Esophagus mucosa (tissue), 1 donor: Measurements from ENCODE around the gene ZNF681. TPM values are rescaled to one million over a fixed set of nuclear protein-coding genes. Genes with fewer than 3 reads are reported as not detected.
A peak's percentile ranks its signal among the peaks of the same experiment; 100 is the strongest.
"Not testable (repeated sequence)": the region's sequence is repeated elsewhere in the genome, so short reads cannot be mapped to it uniquely, and the experiment has no call there.

Experiments used
- ATAC-seq: fragments of 200-7000 bp; cut with Tn5 transposase; one replicate; pipeline ENCODE4 v1.9.1; 2020
- total RNA-seq: library from RNA; stranded (reverse); gene quantifications from one replicate; pipeline ENCODE4 v1.2.4, GENCODE V29; 2023
- donor health status: DM: yes; HTN: yes; CAD: no.

ZNF681 gene
- total RNA-seq, 1 donor from 2014 or later: 1.5 TPM

- ATAC-seq: no peak
Observed at GRCh38 chr19:23772675-23773063, 14.0 kb upstream of the ZNF681 start.

- ATAC-seq: peak; percentile 40
Observed at GRCh38 chr19:23771761-23772674, 13.3 kb upstream of the ZNF681 start.

- peak; percentile 10 for ATAC-seq
Observed at GRCh38 chr19:23771316-23771715, 12.6 kb upstream of the ZNF681 start.

GRCh38 chr19:23770672-23771250 lies 12.1 kb upstream of the ZNF681 start:
- no peak for ATAC-seq

GRCh38 chr19:23769691-23770468 lies 11.2 kb upstream of the ZNF681 start:
- peak; percentile 83 for ATAC-seq

GRCh38 chr19:23766951-23767350 lies 8.3 kb upstream of the ZNF681 start:
- no peak for ATAC-seq

GRCh38 chr19:23764781-23765180 lies 6.1 kb upstream of the ZNF681 start:
- ATAC-seq: no peak

GRCh38 chr19:23762884-23763711 lies 4.4 kb upstream of the ZNF681 start:
- peak; percentile 92 for ATAC-seq

GRCh38 chr19:23762548-23762883 lies 3.8 kb upstream of the ZNF681 start:
- no peak for ATAC-seq

GRCh38 chr19:23760326-23760725 lies 1.6 kb upstream of the ZNF681 start:
- ATAC-seq: not testable (repeated sequence)

GRCh38 chr19:23743633-23744232 lies 15.0 kb downstream of the ZNF681 start:
- ATAC-seq: not testable (repeated sequence)

GRCh38 chr19:23730729-23731465 lies 27.8 kb downstream of the ZNF681 start:
- ATAC-seq: not testable (repeated sequence)

- peak; percentile 55 for ATAC-seq
Observed at GRCh38 chr19:23724161-23724560, 34.5 kb downstream of the ZNF681 start.

GRCh38 chr19:23718802-23719201 lies 39.9 kb downstream of the ZNF681 start:
- ATAC-seq: no peak

GRCh38 chr19:23716792-23717191 lies 41.9 kb downstream of the ZNF681 start:
- ATAC-seq: peak; percentile 48

- no peak for ATAC-seq
Observed at GRCh38 chr19:23709347-23709746, 49.3 kb downstream of the ZNF681 start.

- no peak for ATAC-seq
Observed at GRCh38 chr19:23706657-23707056, 52.0 kb downstream of the ZNF681 start.

- no peak for ATAC-seq
Observed at GRCh38 chr19:23699521-23699860, 59.2 kb downstream of the ZNF681 start.

- ATAC-seq: peak; percentile 92
Observed at GRCh38 chr19:23698711-23699520, 59.8 kb downstream of the ZNF681 start.

- not testable (repeated sequence) for ATAC-seq
Observed at GRCh38 chr19:23692937-23693336, 65.8 kb downstream of the ZNF681 start.
